Endothelial cell of umbilical vein (primary cell): Measurements from ENCODE around the gene DCAF17. TPM values are rescaled to one million over a fixed set of nuclear protein-coding genes. Genes with fewer than 3 reads are reported as not detected.
"Not testable (repeated sequence)": the region's sequence is repeated elsewhere in the genome, so short reads cannot be mapped to it uniquely, and the experiment has no call there.

Source experiments
- BruUV-seq: library from RNA; stranded (reverse); fragments of 400-500 nt; replicated peaks from 2 replicates; lab custom pipeline; 2021; lab: Mats Ljungman, UMichigan
- CTCF ChIA-PET: fragments of 300-600, 350-600 bp; sonication (Branson Sonifier 250); formaldehyde crosslinking; loops from one replicate; lab custom pipeline; 2021; ENCODE audit warnings: antibody characterized with exemption, inconsistent platforms; lab: Charles Lee
- POLR2A ChIA-PET: fragments of 300-600, 350-600 bp; sonication (Branson Sonifier 250); formaldehyde crosslinking; loops from one replicate; lab custom pipeline; 2021; ENCODE audit warnings: antibody characterized with exemption, inconsistent platforms; lab: Charles Lee
- DNase-seq: peaks from one replicate; pipeline ENCODE4 v3.0.0-alpha.2; 2011; ENCODE audit warnings: low read depth, low spot score
- FAIRE-seq: peaks from 2 replicates; lab custom pipeline; 2011; peaks lifted over from hg19 to GRCh38; lab: Jason Lieb, UNC
- H2AFZ ChIP-seq: 2 replicates; pipeline ENCODE4 v1.6.0; 2012; ENCODE audit warnings: low read depth, low read length, control low read depth, inconsistent platforms
- H3K27ac ChIP-seq: 2 replicates; pipeline ENCODE4 v1.5.1; 2011; ENCODE audit warnings: low read depth, mild to moderate bottlenecking, control low read depth, low read length, moderate library complexity; ENCODE audit not compliant: insufficient read depth
- H3K27me3 ChIP-seq, 2 experiments: 2 replicates each; pipeline versions ENCODE4 v1.6.0 to v1.6.1; 2011; ENCODE audit warnings: low read length in 2 of 2, mixed read lengths in 1 of 2; ENCODE audit not compliant: control insufficient read depth in 2 of 2, insufficient read depth in 2 of 2
- H3K36me3 ChIP-seq, 2 experiments: 2 replicates in 1 of 2; 3 replicates in 1 of 2; pipeline ENCODE4 v1.5.1; 2011; ENCODE audit warnings: low read length in 2 of 2, mild to moderate bottlenecking in 1 of 2, moderate library complexity in 1 of 2; ENCODE audit not compliant: control insufficient read depth in 2 of 2, insufficient read depth in 2 of 2; ENCODE audit errors: extremely low read depth in 1 of 2
- H3K4me1 ChIP-seq: 3 replicates; pipeline ENCODE4 v1.5.1; 2011; ENCODE audit warnings: mild to moderate bottlenecking, low read length; ENCODE audit not compliant: control insufficient read depth, insufficient read depth; ENCODE audit errors: extremely low read depth
- H3K4me2 ChIP-seq: 2 replicates; pipeline ENCODE4 v1.6.1; 2011; ENCODE audit warnings: low read length, control low read depth, mixed read lengths; ENCODE audit not compliant: insufficient read depth
- H3K4me3 ChIP-seq, 3 experiments: fragments of 200-600 bp in 1 of 3; sonication (generic), shearing (Covaris generic) in 1 of 3; replicated peaks in 1 of 3; 2 replicates each; pipeline ENCODE4 v1.5.1; 2011 to 2016; ENCODE audit warnings: control low read depth in 3 of 3, low read length in 3 of 3, mild to moderate bottlenecking in 2 of 3, inconsistent platforms in 1 of 3, low read depth in 1 of 3, moderate library complexity in 1 of 3; ENCODE audit not compliant: insufficient read depth in 1 of 3
- H3K79me2 ChIP-seq: 2 replicates; pipeline ENCODE4 v1.6.0; 2012; ENCODE audit warnings: low read length, inconsistent platforms; ENCODE audit not compliant: control insufficient read depth, insufficient read depth
- H3K9ac ChIP-seq: replicated peaks from 2 replicates; pipeline ENCODE3; 2011; ENCODE audit warnings: low read length, control low read depth; ENCODE audit not compliant: insufficient read depth; ENCODE audit errors: extremely low read depth
- H3K9me1 ChIP-seq: replicated peaks from 3 replicates; pipeline ENCODE4 v1.6.0; 2011; ENCODE audit warnings: mild to moderate bottlenecking, low read length; ENCODE audit not compliant: control insufficient read depth, insufficient read depth; ENCODE audit errors: extremely low read depth
- H3K9me3 ChIP-seq: replicated peaks from 2 replicates; pipeline ENCODE4 v1.5.1; 2012; ENCODE audit warnings: low read length, inconsistent platforms; ENCODE audit not compliant: control insufficient read depth, insufficient read depth
- H4K20me1 ChIP-seq: replicated peaks from 2 replicates; pipeline ENCODE3; 2011; ENCODE audit warnings: mild to moderate bottlenecking, low read length; ENCODE audit not compliant: control insufficient read depth, insufficient read depth; ENCODE audit errors: extremely low read depth
- FOS ChIP-seq: IDR thresholded peaks from 2 replicates; pipeline ENCODE4 v1.6.1; 2011; ENCODE audit warnings: mild to moderate bottlenecking, low read length, moderate library complexity, borderline replicate concordance; ENCODE audit not compliant: insufficient read depth
- dilution Hi-C: fragments of 300-500 bp; cut with MboI; formaldehyde crosslinking; loops from one replicate; pipeline ENCODE4 v1.15.0; 2019; ENCODE audit warnings: low sequenced_read_pairs; ENCODE audit not compliant: extremely low pct_ligation_motif_present
- intact Hi-C: fragments of 100-400 bp; cut with micrococcal nuclease; formaldehyde crosslinking; loops from one replicate; pipeline ENCODE4 v1.10.0; 2022
- polyA plus RNA-seq, 4 experiments: library from polyadenylated mRNA; depleted of rRNA in 3 of 4; stranded (reverse) in 3 of 4; unstranded in 1 of 4; fragments of >200 nt; gene quantifications; 2 replicates each; pipeline versions ENCODE4 v1.2.1 to v1.2.3, GENCODE V29; 2011 to 2012; ENCODE audit warnings: missing spikeins in 1 of 4
- total RNA-seq: library from RNA; stranded (reverse); gene quantifications from 2 replicates; pipeline ENCODE4 v1.2.3, GENCODE V29; 2021

DCAF17 gene
- total and polyA plus RNA-seq, 2 donors (not counting 3 experiments of a cell fraction or from before 2014, with no cell fraction given) = 4.6 to 14.9 TPM

DNA sequence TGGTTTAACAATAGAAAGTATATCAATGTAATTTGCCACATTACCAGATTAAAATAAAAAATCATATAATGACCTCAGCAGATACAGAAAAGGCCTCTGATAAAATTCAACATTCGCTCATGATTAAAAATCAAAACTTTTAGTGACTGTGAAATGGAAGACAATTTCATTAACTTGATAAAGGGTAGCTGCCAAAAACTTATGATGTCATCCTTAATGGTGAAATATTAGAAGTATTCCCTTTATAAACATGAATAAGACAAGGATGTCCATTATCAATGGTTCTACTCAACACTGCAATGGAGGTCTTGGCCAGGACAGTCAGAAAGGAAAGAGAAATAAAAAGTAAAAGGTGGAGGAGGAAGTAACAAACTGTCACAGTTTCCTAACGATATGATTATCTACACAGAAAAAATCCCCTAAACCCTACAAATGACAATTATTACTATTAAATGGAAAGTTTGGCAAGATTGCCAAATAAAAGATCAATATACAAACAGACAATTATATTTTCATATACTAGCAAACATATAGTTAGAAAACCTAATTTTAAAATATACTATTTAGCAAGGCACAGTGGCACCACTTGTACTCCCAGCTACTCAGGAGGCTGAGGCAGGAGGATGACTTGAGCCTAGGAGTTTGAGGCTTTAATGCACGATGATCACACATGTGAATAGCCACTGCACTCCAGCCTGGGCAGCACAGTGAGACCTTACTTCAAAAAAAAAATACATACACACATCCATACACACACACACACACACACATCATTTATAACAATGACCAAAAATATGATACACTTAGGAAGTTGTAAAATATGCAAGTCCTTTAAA, 13.1 kb upstream of the DCAF17 start:
- BruUV-seq = no TSS peak
- Histone ChIP-seq H2AFZ (no peak overlapping the region), H4K20me1 (no peaks in the 10 kb centered on the region), H3K27me3 (no peaks in the 10 kb centered on the region), H3K9me3 (no peaks in the 10 kb centered on the region), H3K4me3 (no peak overlapping the region), H3K9ac (no peak overlapping the region), H3K9me1 (no peaks in the 10 kb centered on the region), H3K36me3 (no peaks in the 10 kb centered on the region), H3K4me2 (no peak overlapping the region), H3K27ac (no peak overlapping the region), H3K79me2 (peaks cover 6% of the 10 kb centered on the region), H3K4me1 (no peaks in the 10 kb centered on the region)
- POLR2A ChIA-PET = no interaction called here
- DNase-seq (no peak), FAIRE-seq (no peak)
- dilution Hi-C loops = no loop called here
- CTCF ChIA-PET = interaction anchor here (1.1 to 1.3 kb wide), 2 partner anchors 10 to 448 kb away, joined by 3 read pairs; no protein-coding TSS in a partner anchor
- no peak for TF ChIP-seq FOS
- intact Hi-C loops = no loop called here

DNA sequence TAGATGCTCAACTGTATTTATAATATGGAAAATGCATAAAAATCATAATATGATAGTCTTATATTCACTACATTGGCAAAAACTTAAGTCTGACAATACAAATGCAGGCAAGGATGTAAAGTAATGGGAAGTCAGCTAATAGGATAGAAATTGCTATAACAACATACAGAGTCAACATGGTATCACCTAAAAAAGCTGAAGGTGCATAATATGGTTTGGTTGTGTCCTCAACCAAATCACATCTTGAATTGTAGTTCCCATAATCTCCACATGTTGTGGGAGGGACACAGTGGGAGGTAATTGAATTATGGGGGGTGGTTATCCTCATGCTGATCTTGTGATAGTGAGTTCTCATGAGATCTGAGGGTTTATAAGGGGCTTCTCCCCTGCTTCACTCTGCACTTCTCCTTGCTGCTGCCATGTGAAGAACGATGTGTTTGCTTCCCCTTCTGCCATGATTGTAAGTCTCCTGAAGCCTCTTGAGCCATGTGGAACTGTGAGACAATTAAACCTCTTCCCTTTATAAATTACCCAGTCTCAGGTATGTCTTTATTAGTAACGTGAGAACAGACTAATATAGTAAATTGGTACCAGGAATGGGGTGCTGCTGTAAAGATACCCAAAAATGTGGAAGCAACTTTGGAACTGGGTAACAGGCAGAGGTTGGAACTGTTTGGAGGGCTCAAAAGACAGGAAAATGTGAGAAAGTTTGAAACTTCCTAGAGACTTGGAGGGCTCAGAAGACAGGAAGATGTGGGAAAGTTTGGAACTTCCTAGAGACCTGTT, 11.1 kb upstream of the DCAF17 start:
- H3K4me1 ChIP-seq, H3K9ac ChIP-seq, H3K79me2 ChIP-seq, H3K27me3 ChIP-seq, POLR2A ChIA-PET, CTCF ChIA-PET, FAIRE-seq, H3K27ac ChIP-seq, H3K9me3 ChIP-seq, H4K20me1 ChIP-seq, dilution Hi-C loops, H3K9me1 ChIP-seq, DNase-seq, intact Hi-C loops, H3K4me2 ChIP-seq, H2AFZ ChIP-seq, BruUV-seq, H3K4me3 ChIP-seq, H3K36me3 ChIP-seq: not testable (repeated sequence)
